Neutrophil (primary cell): ENCODE data around the gene SMAP2.
"Not testable (repeated sequence)": the region's sequence is repeated elsewhere in the genome, so short reads cannot be mapped to it uniquely, and the experiment has no call there.

Experiments
- H3K27ac ChIP-seq: fragments of 200-600 bp; sonication (generic); 2 replicates; pipeline ENCODE4 v1.5.1; 2016; ENCODE audit warnings: mild to moderate bottlenecking, moderate library complexity
- H3K27me3 ChIP-seq: fragments of 200-600 bp; sonication (generic); 2 replicates; pipeline ENCODE4 v1.6.0; 2016; ENCODE audit warnings: mild to moderate bottlenecking
- H3K36me3 ChIP-seq: fragments of 200-600 bp; sonication (generic); 2 replicates; pipeline ENCODE4 v1.5.1; 2017
- H3K4me1 ChIP-seq, 2 experiments: fragments of 200-600 bp in 1 of 2; sonication (generic) in 1 of 2; 1 replicate in 1 of 2; 2 replicates in 1 of 2; pipeline versions ENCODE4 v1.5.1 to v1.6.1; 2013 to 2016; ENCODE audit warnings: low read depth in 1 of 2, low read length in 1 of 2, mild to moderate bottlenecking in 1 of 2, moderate library complexity in 1 of 2; ENCODE audit not compliant: control insufficient read depth in 1 of 2, insufficient read depth in 1 of 2
- H3K4me3 ChIP-seq, 2 experiments: fragments of 200-600 bp in 1 of 2; sonication (generic) in 1 of 2; 1 replicate in 1 of 2; 2 replicates in 1 of 2; pipeline ENCODE4 v1.5.1; 2013 to 2016; ENCODE audit warnings: low read depth in 1 of 2, low read length in 1 of 2, mild to moderate bottlenecking in 1 of 2, moderate library complexity in 1 of 2
- H3K9me3 ChIP-seq: fragments of 200-600 bp; sonication (generic); 2 replicates; pipeline ENCODE4 v1.5.1; 2016
- CTCF ChIP-seq: fragments of 200-600 bp; sonication (generic); IDR thresholded peaks from 2 replicates; pipeline ENCODE4 v1.5.1; 2016; ENCODE audit warnings: antibody characterized with exemption

SMAP2 gene

DNA sequence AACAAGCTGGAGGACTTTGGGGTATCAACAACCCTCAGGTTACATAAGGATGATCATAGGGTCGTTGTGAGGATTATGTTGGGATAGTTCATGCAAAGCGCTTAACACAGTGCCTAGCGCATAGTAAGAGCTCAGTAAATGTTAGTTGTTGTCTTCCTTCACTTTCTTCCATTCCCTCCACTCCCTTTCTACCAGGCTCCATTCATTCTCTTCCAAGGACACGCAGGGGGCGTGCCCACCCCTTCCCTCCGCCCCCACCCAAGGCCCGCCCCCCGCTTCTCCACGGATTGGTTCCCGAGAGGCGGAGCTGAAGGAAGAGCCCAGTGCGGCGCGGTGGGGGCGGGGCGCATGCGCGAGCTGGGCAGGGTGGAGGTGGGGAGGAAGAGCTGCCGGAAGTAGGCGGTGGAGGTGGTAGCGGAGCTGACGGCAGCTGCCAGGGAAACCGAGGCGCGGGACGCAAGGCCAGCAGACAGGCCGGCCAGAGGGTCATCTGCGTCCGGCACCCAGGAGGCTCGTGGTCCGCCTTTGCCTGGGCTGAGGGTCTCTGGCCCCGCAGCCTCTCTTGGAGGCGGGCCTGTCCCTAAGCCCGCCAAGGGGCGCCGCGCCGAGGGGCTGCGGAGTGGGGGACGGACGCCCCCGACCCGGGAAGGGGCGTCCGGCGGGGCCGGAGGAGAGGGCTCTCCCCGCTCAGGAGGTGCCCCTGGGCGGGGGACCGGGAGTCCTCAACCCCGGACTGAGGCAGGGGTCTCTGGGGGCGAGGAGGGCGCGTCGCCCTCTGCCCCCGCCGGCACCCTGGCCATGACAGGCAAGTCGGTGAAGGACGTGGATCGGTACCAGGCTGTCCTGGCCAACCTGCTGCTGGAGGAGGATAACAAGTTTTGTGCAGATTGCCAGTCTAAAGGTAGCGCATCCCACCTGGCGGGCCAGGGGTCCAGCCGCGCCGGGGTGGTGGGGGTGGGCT, at the start of gene SMAP2:
Gene SMAP2, plus strand, starts transcription at position 405 of the 961 bp plus-strand sequence. Its CDS starts 394 bp downstream, at position 799.
- TF ChIP-seq CTCF = peak; percentile 51
- Histone ChIP-seq H3K36me3 (peaks cover 31% of the 10 kb centered on the region), H3K4me1 (peaks cover 41 to 44% of the 10 kb centered on the region in 2 experiments), H3K9me3 (no peaks in the 10 kb centered on the region), H3K4me3 (peak within 1 kb of the TSS; percentile 100), H3K27ac (peak within 1 kb of the TSS; percentile 97), H3K27me3 (peaks cover 14% of the 10 kb centered on the region)

- H3K36me3 ChIP-seq, H3K9me3 ChIP-seq, H3K4me3 ChIP-seq, H3K27me3 ChIP-seq, H3K27ac ChIP-seq, H3K4me1 ChIP-seq: not testable (repeated sequence)
Measured at GRCh38 chr1:40331403-40331802, 42.1 kb upstream of the SMAP2 start.

DNA sequence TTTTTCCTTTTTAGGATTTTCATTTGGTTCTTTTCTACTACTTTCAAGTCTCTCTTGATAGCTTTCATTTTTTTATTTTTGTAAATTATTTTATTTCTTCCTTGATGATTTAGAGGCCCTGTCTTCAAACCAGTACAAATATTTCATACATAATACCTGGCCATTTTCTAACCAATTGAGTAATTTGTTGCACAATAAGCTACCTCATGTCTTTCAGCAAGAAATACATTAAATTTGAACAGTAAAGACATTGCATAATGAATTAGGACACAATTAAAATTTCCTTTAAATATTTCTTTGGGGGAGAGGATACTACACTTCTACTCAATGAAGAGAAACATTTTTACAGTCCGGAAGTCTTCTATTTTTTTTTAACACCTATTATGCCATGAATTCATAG, 40.8 kb upstream of the SMAP2 start:
- Histone ChIP-seq H3K4me3 (no peak overlapping the region), H3K9me3 (no peaks in the 10 kb centered on the region), H3K27ac (no peak overlapping the region), H3K27me3 (no peaks in the 10 kb centered on the region), H3K36me3 (no peaks in the 10 kb centered on the region), H3K4me1 (peaks cover 3 to 6% of the 10 kb centered on the region in 2 experiments)
- TF ChIP-seq CTCF = no peak

DNA sequence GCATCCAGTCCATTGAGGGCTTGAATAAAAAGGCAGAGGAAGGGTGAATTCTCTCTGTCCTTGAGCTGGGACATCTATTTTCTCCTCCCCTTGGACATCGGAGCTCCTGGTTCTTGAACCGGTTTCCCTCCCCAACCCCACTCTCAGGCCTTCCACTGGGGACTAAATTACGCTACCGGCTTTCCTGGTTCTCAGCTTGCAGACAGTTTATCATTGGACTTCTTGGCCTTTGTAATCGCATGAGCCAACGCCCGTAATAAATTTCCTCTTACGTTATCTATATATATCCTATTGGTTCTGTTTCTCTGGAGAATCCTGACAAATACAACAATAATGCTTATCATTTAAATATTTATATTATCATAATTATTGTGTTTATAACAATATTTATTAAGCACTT, 36.1 kb upstream of the SMAP2 start:
- H3K27me3 ChIP-seq = no peaks in the 10 kb centered on the region
- no peaks in the 10 kb centered on the region for H3K9me3 ChIP-seq
- no peak overlapping the region for H3K4me3 ChIP-seq
- H3K27ac ChIP-seq = no peak overlapping the region
- TF ChIP-seq CTCF = no peak
- peaks cover 36 to 45% of the 10 kb centered on the region in 2 experiments for H3K4me1 ChIP-seq
- no peaks in the 10 kb centered on the region for H3K36me3 ChIP-seq

DNA sequence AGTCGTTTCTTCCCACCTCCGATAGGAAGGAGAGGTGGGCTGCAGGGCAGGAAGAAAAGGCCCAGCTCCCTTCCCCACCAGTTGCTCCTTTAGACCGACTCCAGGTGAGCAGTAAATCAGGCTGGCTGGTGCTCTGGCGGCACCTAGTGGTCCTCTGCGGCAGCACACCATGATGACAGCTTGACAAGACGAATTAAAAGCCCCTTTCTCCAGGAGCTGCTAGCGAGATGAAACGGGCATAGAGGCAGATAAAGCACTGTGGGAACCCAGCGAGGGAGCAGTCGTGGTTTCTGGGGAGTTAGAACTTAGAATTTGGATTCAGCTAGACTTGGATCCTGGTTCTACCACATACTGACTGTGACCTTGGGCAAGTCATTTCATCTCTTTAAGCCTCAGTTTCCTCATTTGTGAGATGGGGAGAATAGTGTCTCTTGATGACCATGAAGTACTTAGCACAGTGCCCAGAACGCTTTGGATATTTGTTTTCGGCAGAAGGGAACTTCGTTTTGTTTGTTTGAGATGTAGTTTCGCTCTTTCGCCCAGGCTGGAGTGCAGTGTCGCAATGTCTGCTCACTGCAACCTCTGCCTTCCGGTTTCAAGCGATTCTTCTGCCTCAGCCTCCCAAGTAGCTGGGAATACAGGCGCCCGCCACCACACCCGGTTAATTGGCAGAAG, 34.6 kb upstream of the SMAP2 start:
- H3K4me3 ChIP-seq = peak overlapping the region; percentile 69 to 72
- TF ChIP-seq CTCF = peak; percentile 97
- H3K27me3 ChIP-seq = no peaks in the 10 kb centered on the region
- peaks cover 38 to 46% of the 10 kb centered on the region in 2 experiments for H3K4me1 ChIP-seq
- no peaks in the 10 kb centered on the region for H3K9me3 ChIP-seq
- H3K27ac ChIP-seq = peak overlapping the region; percentile 93
- H3K36me3 ChIP-seq = no peaks in the 10 kb centered on the region
